ENCODE data around the gene DOK5. TPM values are rescaled to one million over a fixed set of nuclear protein-coding genes. Genes with fewer than 3 reads are reported as not detected.

The DOK5 gene
- total and polyA plus RNA-seq, 2 experiments from 2014 or later = 5.0 to 6.9 TPM

DNA sequence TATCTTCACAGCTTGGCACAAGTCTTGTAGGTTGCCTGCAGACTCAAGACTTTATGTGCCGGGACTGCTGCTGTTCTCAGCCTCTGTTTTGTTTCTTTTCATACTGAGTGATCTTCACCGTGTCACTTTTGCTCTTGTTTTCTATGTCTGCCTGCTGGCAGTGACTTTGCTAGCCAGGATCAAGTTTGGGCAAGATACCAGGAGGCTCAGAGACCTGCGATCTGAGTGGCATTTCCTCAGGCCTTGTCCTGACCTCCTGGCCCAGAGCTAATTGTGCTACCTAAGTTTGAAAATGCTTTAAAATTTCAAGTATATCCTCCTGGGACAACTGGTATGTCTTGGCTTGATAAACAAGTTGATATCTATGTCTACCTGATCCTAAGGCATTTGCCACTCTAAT is 57.2 kb downstream of the DOK5 start:
- Mint-ChIP-seq H3K9me3 (peaks cover 11% of the 10 kb centered on the region), H3K4me3 (no peak overlapping the region), H3K27ac (no peak overlapping the region), H3K36me3 (ENCODE audit: low read depth) (peaks cover 8% of the 10 kb centered on the region; the same call in 2 of the 3 replicates), H3K27me3 (ENCODE audit: insufficient read depth, low read depth, poor library complexity) (peaks cover 1% of the 10 kb centered on the region), H3K4me1 (no peaks in the 10 kb centered on the region)
- H3K79me2 ChIP-seq (replicated peaks; ENCODE audit: insufficient read depth) = no peaks in the 10 kb centered on the region
- H3F3A ChIP-seq (replicated peaks; ENCODE audit: low read depth) = no peaks in the 10 kb centered on the region
- H3K27me3 ChIP-seq (ENCODE audit: insufficient read depth) = no peaks in the 10 kb centered on the region
- ATAC-seq = no peak
- no peaks in the 10 kb centered on the region for H3K36me3 ChIP-seq (ENCODE audit: insufficient read depth)
- no peak overlapping the region for H3K4me3 ChIP-seq
- DNase-seq (ENCODE audit: low spot score) = no peak
- no peak overlapping the region for H3K27ac ChIP-seq (ENCODE audit: low read depth)
- H3K4me1 ChIP-seq (ENCODE audit: insufficient read depth) = 0 out of 2 replicates have a peak, but pooled peaks cover 4% of the 10 kb centered on the region
- TF ChIP-seq ZNF462 (CRISPR knock-in tag; IDR thresholded peaks at IDR 0.05) = no peak
- TF ChIP-seq REST (IDR thresholded peaks at IDR 0.05; ENCODE audit: unreplicated experiment) = no peak
- TF ChIP-seq JUNB (IDR thresholded peaks at IDR 0.05; ENCODE audit: unreplicated experiment) = no peak
- TF ChIP-seq EZH2 (IDR thresholded peaks at IDR 0.05; ENCODE audit: low read depth, unreplicated experiment) = no peak
- TF ChIP-seq, protein P1, sequence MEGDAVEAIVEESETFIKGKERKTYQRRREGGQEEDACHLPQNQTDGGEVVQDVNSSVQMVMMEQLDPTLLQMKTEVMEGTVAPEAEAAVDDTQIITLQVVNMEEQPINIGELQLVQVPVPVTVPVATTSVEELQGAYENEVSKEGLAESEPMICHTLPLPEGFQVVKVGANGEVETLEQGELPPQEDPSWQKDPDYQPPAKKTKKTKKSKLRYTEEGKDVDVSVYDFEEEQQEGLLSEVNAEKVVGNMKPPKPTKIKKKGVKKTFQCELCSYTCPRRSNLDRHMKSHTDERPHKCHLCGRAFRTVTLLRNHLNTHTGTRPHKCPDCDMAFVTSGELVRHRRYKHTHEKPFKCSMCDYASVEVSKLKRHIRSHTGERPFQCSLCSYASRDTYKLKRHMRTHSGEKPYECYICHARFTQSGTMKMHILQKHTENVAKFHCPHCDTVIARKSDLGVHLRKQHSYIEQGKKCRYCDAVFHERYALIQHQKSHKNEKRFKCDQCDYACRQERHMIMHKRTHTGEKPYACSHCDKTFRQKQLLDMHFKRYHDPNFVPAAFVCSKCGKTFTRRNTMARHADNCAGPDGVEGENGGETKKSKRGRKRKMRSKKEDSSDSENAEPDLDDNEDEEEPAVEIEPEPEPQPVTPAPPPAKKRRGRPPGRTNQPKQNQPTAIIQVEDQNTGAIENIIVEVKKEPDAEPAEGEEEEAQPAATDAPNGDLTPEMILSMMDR (conservative IDR thresholded peaks at IDR 0.05; ENCODE audit: low read depth in 2 of 2) = no peak
- no peak for TF ChIP-seq CREB1 (CRISPR knock-in tag; IDR thresholded peaks at IDR 0.05; ENCODE audit: low read depth)
- no peak for TF ChIP-seq EZH2phosphoT487 (IDR thresholded peaks at IDR 0.05; ENCODE audit: unreplicated experiment)
- TF ChIP-seq ZNF114 (CRISPR knock-in tag; IDR thresholded peaks at IDR 0.05) = no peak
- TF ChIP-seq, protein P2, sequence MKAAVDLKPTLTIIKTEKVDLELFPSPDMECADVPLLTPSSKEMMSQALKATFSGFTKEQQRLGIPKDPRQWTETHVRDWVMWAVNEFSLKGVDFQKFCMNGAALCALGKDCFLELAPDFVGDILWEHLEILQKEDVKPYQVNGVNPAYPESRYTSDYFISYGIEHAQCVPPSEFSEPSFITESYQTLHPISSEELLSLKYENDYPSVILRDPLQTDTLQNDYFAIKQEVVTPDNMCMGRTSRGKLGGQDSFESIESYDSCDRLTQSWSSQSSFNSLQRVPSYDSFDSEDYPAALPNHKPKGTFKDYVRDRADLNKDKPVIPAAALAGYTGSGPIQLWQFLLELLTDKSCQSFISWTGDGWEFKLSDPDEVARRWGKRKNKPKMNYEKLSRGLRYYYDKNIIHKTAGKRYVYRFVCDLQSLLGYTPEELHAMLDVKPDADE (IDR thresholded peaks at IDR 0.05) = no peak
- no peak for TF ChIP-seq STAT1 (IDR thresholded peaks at IDR 0.05; ENCODE audit: unreplicated experiment)
- TF ChIP-seq ZNF331 (CRISPR knock-in tag; IDR thresholded peaks at IDR 0.05; ENCODE audit: low read depth) = no peak
- no peak for TF ChIP-seq POLR2AphosphoS5 (IDR thresholded peaks at IDR 0.05; ENCODE audit: low read depth)
- TF ChIP-seq NANOG (IDR thresholded peaks at IDR 0.05; ENCODE audit: borderline replicate concordance) = no peak
- no peaks in the 10 kb centered on the region for H4K20me1 ChIP-seq (replicated peaks; ENCODE audit: insufficient read depth)
- no peaks in the 10 kb centered on the region; the same call in 1 of the 2 replicates for H3K9me2 ChIP-seq (ENCODE audit: insufficient read depth)
- no peak overlapping the region for H3K4me2 ChIP-seq
- H2AFZ ChIP-seq = no peak overlapping the region

Data from GM23338 (cell line).